Stimulated activated CD4-positive, alpha-beta T cell treated with anti-CD3 and anti-CD28 coated beads, Interleukin-12 subunit alpha, Interleukin-12 subunit beta, amount 100 ng/mL, for 24 hours (primary cell): ENCODE measurements around the gene SGK2.

Experiments
- DNase-seq, 2 experiments: peaks; one replicate each; pipeline ENCODE4 v3.0.0-alpha.2; 2020; ENCODE audit warnings: low read depth in 2 of 2

SGK2 gene

DNA sequence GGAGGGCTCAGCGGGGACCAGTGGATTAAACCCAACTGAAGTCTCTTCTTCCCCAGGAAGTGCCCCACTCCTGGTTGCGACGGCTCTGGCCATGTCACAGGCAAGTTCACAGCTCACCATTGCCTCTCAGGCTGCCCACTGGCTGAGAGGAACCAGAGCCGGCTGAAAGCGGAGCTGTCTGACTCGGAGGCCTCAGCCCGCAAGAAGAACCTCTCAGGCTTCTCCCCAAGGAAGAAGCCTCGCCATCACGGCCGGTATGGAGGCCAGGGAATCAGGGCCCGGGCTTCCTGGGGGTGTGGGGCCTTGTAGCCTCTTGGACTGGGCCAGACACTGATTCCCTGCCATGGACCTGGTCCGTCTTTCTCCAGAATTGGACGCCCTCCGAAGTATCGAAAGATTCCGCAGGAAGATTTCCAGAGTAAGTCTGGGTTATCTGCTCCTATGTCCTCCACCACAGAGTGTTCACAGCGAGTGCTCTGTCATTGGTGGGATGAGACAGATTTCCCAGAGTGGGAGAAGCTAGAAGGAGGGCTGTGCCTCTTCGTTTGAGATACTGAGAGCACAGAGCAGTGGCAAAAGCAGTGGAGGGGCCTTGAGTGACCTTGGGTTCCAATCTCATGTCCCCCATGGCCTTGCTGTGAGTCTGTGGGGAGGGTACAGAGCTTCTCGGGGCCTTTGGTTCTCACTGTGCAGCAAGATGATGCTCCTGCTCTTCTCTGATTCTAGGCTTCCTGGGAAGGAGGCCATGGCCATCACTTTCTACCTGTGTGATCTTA is 22.6 kb upstream of the SGK2 start:
- DNase-seq = no peak

GRCh38 chr20:43536817-43537440 is 21.9 kb upstream of the SGK2 start:
- no peak for DNase-seq

DNA sequence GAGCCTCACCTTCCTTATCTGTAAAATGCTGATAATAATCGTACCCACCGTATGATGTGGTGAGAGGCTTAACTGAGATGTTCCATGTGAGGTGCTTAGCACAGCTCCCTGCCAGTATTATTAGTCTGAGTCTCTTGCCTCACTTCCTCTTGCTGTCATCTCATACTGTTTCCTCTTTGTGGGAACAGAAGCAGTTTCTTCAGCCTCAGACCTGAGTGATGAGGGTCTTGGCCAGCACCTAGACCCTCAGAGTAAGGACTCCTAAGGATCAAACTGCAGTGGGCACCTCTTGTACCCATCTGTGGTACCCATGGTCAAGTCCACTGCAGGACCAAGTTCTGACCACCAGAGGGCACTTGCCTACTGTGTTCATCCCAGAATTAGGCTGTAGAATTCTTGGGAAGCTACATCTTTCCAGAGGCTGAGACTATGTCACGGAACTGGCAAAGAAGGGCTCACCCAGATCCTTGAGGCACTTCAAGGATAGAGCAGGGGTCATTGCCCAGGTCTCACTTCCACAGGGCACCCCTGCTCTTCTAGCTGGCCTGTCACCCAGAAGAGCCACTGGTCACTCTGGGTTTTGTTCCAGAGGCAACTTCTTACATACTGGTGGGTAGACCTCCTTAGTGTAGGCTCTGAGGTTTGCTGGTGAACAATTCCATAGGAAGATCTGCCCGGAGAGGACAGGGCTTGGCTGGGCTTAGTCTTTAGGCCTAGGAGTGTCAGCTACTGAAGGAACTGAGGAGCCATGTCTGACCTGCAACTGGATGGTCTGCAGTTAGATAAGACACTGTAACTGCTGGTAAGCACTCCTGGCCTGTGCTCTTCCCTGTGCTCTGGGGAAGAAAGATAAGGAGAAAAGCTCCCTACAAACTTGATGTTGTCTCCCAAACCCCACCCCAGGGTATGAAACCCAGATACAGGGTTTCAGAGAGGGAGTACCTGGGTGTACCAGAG is 20.6 kb upstream of the SGK2 start:
- peak in 1 of 2 experiments; percentile 47 for DNase-seq

- DNase-seq = no peak
These were observed 19.7 kb upstream of the SGK2 start for GRCh38 chr20:43538878-43539700.

DNA sequence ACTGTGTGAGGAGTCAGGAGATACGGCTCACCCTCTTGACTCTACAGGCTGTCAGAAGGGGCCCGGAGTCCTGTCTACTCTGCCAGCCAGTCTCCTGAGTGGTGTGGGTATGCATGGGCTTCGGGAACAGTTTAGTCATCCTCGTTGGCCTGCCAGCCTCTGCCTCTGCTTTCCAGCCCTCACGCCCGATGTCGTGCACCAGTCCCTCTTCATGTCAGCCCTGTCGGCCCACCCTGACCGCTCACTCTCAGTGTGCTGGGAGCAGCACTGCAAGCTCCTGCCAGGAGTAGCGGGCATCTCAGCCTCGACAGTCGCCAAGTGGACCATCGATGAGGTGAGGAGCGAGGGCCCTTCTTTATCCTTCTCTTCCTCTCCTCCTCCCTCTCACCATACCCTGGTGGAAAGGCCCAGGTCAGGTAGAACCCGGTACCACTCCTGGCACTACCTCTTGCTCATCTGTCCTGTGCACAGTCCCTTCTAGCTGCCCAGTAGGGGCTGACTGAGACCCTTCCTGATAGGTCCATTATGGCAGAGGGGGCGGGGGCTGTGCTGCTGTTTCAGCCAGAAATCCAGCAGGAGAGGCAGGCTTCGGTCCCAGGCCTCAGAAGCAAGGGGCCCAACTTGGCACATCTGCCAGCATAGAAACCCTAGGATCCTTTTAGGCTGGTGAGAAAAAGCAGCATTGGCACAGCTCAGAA is 18.7 kb upstream of the SGK2 start:
- no peak for DNase-seq

DNA sequence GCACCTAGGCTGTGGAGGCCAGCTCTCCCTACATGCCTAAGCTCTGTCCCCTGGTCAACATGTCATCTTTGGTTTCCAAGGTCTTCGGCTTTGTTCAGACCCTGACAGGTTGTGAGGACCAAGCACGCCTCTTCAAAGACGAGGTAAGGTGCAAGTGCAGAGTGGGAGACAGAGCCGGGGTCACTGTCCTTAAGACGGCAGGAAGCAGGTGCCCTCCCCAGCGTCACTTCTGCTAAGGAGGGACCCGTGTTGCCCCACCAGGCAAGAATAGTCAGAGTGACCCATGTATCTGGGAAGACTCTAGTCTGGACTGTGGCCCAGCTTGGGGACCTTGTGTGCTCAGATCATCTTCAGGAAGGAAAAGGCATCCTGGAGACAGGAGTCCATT is 18.2 kb upstream of the SGK2 start:
- DNase-seq = no peak

GRCh38 chr20:43541214-43541613 is 17.6 kb upstream of the SGK2 start:
- no peak for DNase-seq

- no peak for DNase-seq
These were observed 16.7 kb upstream of the SGK2 start for GRCh38 chr20:43542161-43542560.

DNA sequence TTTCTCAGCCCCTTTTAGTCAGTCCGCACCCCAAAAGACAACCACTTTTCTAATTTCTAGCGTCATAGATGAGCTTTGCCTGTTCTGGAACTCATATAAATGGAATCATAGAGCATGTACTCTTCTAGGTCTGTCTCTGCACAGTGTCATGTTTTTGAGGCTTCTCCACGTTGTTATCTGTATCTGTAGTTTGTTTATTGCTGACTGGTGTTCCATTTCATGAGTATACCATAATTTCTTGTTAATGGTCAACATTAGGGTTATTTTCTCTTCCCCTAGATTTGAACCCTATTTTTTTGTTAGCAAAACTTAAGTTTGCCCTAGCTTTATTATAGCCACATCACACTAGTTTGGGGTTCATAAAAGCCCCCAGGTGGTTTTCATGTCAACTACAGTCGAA is 16.2 kb upstream of the SGK2 start:
- no peak for DNase-seq

DNA sequence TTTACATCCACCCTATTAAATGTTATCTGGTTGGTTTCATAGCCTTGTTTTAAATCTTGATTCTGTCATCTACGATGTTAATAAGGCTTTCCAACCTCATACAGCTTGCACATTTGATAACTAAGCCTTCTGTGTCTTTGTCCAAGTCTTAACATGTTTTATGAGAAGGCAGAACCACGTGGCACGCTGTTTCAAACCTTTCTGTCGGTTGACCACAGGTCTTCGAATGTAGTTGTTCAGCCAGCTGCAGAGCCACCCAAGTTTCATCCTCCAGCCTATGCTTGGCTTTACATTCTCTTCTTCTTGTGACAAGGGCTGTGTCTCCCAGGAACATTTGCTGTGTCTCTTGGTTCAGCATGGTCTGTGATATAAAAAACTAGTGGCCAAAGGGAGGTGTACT is 15.7 kb upstream of the SGK2 start:
- DNase-seq = no peak

- DNase-seq = no peak
These were observed 14.3 kb upstream of the SGK2 start for GRCh38 chr20:43544501-43544900.

DNA sequence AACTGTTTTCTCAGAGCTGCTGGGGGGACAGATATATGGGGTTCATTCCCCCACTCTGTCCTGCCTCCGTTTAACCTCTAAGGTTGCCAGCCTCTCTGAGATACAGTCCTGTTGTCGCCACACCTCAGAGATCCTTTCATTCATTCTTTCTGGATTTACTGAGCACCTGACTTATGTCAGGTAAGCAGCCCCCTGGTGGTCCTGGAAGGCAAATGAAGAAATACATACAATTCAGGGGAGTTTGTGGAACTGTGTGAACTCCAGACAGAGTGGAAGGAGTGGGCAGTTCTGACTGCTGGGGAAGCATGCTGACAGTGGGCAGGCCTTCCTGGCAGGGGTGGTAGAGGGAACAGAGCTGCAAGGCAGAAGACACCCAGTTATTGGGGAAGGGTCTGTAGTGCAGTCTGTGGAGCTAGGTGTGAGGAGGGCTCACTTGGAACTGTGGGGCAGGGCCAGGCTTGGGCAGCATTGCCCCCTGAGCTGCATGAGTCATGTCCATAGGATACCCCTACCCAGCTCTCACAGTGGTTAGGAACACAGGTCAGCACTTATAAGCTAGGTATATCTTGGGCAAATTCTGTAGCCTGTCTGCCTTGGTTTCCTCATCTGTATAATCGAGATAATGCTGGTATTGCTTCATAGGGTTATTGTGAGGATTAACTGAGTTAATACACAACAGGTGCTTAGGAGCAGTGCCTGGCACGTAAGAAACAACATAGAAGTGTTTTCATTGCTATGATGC is 12.8 kb upstream of the SGK2 start:
- no peak for DNase-seq

- DNase-seq = no peak
These were observed 10.4 kb upstream of the SGK2 start for GRCh38 chr20:43548273-43548880.

DNA sequence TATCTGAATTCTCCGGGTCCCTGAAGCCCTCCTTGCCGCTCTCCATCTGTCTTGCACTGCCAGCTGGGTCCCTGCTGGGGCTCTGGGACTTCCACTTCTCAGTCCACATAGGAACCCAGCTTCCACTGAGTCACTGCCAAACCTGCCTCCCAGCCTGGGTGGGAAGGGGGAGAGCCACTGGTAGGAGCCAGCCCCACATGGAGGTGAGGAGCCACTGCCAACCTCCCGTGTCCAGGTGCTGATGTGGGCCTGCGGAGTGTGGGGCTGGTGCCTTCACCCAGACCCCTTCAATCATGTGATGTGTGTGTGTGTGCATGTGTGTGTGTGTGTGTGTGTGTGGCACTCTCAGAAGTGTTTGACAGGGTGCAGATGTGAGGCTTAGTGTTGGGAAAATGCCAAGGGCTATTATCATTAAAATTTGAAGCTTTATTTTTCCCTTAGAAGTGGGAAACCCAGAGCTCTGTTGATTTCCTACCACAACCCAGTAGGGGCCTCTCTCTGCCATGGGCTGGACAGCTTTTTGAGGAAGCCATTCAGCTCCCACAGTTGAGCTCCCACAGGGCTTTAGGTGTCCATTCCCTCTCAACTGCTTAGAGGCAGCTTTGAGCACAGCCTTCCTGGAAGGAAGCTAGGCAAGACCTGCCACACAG is 9.3 kb upstream of the SGK2 start:
- no peak for DNase-seq

- no peak for DNase-seq
These were observed 8.4 kb upstream of the SGK2 start for GRCh38 chr20:43550456-43550855.

DNA sequence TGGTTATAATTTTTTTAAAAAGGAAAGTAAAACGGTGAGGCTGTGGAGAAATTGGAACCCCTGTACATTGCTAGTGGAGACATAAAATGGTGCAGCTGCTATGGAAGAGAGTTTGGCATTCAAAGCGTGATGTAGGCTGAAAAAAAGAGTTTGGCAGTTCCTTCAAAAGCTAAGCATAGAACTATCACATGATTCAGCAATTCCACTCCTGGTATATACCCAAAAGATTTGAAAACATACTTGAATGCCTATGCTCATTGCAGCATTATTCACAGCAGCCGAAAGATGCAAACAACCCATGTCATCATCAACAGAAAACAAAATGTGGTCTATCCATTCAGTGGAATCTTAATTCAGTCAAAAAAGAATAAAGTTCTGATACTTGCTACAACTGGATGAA is 4.5 kb upstream of the SGK2 start:
- DNase-seq = no peak

DNA sequence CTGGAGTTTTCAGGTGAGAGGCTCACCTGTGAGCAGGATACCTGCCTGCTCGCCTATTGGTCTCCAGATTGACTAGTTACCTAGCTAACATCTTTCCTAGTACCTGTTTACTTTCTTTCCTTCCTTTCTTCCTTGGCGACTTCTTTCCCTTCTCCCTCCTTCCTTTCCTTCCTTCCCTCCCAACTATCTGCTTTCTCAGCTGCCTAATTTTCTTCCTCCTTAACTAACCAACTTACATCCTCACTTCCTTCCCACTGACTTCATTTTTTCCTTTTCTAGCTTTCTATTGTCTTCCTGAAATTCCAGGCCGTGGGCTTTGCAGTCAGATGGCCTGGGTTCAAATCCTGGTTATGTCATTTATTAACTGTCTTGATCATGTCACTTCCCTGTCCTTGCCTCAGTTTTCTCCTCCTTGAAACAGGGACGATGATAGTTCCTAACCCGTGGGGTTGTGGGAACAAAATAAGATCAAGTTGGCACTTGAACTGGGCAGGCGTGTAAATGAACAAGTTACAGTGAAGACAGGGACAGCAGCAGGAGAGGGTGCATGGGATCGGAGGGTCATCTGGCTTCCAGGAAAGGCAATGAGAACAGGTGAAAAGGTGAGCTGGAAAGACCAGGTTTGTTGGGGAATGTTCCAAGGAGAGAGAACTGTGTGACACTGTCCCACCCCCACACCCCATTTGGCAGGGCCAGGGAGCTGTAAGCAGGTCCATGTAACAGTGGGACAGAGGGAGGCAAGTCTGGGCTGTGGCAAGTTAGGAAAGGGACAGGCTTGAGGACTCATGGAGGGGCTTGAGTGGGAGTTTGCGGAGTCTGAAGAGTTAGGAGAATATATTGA is 540 bp downstream of the SGK2 start:
- no peak for DNase-seq

DNA sequence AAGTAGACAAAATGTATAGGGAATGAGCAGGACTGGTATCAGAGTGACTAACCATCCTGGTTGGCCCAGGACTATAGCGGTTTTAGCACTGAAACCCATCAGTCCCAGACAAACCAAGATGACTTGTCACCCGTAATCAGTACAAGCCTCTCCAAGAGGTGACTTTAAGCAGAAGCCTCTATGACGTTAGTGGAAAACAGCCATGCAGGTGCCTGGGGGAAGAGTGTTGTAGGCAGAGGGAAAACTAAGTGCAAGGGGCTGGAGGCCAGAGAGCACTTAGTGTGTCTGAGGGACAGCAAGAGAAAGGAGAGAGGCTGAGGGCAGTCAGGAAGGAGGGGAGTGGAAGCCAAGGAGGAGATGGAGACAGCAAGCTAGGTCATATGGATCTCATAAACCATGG is 2.1 kb downstream of the SGK2 start:
- DNase-seq = no peak
